T-helper 9 cell (primary cell): ENCODE measurements around the gene CRB3.
"Not testable (repeated sequence)": the region's sequence is repeated elsewhere in the genome, so short reads cannot be mapped to it uniquely, and the experiment has no call there.

Experiments used
- DNase-seq: peaks from one replicate; pipeline ENCODE4 v3.0.0-alpha.2; 2020

The CRB3 gene

GRCh38 chr19:6495947-6496346 lies 31.9 kb downstream of the CRB3 start:
- DNase-seq, result no peak

- no peak for DNase-seq
These were observed 34.4 kb downstream of the CRB3 start for GRCh38 chr19:6498294-6499036.

DNA sequence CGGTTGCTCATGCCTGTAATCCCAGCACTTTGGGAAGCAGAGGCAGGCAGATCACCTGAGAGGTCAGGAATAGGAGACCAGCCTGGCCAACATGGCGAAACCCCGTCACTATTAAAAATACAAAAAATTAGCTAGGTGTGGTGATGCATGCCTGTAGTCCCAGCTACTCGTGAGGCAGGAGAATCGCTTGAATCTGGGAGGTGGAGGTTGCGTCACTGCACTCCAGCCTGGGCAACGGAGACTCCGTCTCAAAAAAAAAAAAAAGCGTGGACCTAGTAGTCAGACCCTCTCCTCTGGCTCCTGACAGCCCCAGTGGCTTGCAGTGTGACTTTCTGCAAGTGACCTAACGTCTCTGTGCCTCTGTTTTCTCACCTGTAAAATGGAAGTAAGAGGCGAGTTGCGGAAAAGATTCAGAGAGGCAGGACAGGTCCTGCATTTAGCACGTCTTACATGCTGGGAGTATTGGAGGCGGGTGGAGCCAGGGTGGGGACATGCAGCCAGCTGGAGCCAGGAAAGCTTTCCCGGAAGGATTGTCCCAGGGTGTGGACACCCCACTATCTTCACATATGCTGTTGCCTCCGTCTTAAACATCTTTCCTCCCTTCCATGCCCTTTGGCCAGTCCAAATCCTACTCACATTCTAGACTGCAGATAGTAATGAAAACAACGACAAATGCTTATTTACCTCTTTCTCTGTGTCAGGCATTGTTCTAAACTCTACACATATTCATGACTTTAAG lies 35.1 kb downstream of the CRB3 start:
- no peak for DNase-seq

- no peak for DNase-seq
These were observed 37.0 kb downstream of the CRB3 start for GRCh38 chr19:6500837-6501739.

- DNase-seq, result no peak
These were observed 37.9 kb downstream of the CRB3 start, which contains the start of gene TUBB4A for GRCh38 chr19:6501740-6502648. TSS of gene TUBB4A (minus strand) at chr19:6502309. CDS start at chr19:6502212, 97 bp downstream.

- DNase-seq, result no peak
These were observed 39.5 kb downstream of the CRB3 start for GRCh38 chr19:6503407-6504201.

- DNase-seq, result not testable (repeated sequence)
These were observed 44.1 kb downstream of the CRB3 start for GRCh38 chr19:6508028-6508771.

- DNase-seq, result no peak
These were observed 45.3 kb downstream of the CRB3 start for GRCh38 chr19:6509118-6509971.

DNA sequence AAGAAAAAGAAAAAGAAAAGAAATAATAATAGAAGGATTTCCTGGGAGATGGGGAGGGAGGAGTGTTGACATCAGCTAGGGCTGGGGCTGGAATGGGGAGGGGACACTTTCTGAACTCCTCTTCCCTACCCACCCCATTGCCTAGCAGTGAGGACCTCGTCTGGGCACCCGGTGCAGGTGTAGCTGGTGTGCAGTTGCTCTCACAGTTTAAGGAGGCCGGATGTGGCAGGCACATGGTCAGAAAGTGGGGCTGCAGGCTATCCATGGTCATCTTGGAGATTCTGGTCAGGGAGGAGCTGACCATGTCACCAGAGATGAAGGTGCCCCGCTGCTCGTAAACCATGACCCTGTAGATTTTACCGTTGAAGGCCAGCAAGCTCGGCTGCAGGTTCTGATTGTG lies 46.5 kb downstream of the CRB3 start:
- DNase-seq, result no peak

- no peak for DNase-seq
These were observed 50.0 kb downstream of the CRB3 start for GRCh38 chr19:6514089-6514488.

GRCh38 chr19:6514926-6515544 lies 51.0 kb downstream of the CRB3 start:
- no peak for DNase-seq

- DNase-seq, result peak; percentile 36
These were observed 52.1 kb downstream of the CRB3 start for GRCh38 chr19:6516018-6516658.
